ENCODE data around the gene ZNF23.
"Not testable (repeated sequence)": the region's sequence is repeated elsewhere in the genome, so short reads cannot be mapped to it uniquely, and the experiment has no call there.

The ZNF23 gene

GRCh38 chr16:71461686-71462648 lies at the start of gene ZNF23:
TSS of gene ZNF23 (minus strand) at chr16:71462247. CDS start at chr16:71456796, 5,451 bp downstream.
- peak; percentile 24 to 89 (median 80) for DNase-seq

DNA sequence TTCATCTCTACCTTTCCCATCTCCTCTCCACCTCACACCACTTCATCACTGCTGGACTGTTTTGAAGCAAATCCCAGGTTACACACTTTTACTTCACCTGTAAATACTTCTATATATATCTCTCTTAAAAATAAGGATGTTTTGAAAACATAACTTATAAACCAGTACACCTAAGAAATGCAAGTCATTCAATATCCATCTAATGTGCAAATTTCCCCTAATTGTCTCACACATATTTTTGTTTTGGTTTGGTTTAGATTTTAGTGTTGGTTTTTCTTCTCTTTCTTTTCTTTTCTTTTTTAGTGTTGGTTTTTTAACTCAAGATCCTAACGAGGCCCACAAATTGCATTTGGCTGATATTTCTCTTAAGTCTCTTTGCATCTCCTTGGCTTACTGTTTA lies 45.0 kb upstream of the ZNF23 start:
- no peak for DNase-seq

DNA sequence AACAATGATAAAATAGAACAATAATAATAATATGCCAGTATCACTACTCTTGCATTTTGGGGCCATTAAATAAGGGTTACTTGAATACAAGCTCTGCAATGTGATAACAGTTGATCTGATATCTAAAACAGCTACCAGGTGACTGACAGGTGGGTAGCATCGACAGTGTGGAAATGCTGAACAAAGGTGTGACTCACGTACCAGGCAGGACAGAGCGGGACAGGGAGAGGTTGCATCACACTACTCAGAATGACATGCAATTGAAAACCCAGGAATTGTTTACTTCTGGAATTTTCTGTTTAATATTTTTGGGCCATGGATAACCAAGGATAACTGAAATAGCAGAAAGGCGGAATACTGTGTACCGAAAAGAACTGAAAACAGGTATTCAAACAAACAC lies 42.9 kb upstream of the ZNF23 start:
- DNase-seq: no peak

DNA sequence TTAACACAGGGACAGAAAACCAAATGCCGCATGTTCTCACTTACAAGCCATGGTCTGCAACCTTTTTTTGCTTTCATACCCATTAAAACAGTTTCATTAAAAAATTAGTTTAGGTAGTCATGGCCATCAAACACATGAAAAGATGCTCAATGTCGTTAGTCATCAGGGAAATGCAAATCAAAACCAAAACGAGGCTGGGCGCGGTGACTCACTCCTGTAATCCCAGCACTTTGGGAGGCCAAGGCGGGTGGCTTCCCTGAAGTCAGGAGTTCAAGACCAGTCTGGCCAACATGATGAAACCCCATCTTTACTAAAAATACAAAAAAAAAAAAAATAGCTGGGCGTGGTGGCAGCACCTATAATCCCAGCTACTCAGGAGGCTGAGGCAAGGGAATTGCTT lies 42.0 kb upstream of the ZNF23 start:
- DNase-seq: not testable (repeated sequence)

DNA sequence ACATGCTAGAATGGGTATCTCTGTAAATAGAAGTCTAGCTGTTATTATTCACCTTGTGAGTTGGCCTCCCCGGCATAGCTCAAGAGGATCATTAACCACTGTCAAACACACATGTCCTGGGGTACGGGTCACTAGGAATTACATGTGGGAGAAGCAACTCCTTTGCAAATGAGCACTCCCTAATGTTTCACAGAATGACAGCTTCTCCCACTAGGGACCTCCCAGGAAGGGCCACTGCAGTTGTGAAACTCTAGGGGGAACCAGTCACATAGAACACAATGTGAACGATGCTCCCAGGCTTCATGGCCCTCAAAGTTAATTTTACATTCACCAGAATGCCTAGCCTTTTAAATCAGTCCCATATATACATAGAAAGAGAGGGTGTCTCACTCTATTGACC lies 39.5 kb upstream of the ZNF23 start:
- no peak for DNase-seq

DNA sequence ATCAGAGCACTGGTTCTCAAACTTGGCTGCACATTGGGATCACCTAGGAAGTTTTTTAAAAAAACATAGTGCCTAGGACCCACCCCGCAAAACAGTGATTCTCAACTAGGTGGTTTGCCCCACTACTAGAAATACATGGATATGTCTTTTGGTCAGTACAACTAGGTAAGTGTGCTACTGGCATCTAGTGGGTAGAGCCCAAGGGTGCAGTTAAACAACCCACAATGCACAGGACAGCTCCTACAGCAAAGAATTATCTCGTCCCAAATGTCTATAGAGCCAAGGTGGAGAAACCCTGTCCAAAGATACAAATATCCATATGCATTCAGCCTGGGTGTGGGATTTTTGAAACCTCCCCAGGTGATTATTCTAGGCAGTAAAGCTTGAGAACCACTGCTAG lies 38.9 kb upstream of the ZNF23 start:
- no peak for DNase-seq

DNA sequence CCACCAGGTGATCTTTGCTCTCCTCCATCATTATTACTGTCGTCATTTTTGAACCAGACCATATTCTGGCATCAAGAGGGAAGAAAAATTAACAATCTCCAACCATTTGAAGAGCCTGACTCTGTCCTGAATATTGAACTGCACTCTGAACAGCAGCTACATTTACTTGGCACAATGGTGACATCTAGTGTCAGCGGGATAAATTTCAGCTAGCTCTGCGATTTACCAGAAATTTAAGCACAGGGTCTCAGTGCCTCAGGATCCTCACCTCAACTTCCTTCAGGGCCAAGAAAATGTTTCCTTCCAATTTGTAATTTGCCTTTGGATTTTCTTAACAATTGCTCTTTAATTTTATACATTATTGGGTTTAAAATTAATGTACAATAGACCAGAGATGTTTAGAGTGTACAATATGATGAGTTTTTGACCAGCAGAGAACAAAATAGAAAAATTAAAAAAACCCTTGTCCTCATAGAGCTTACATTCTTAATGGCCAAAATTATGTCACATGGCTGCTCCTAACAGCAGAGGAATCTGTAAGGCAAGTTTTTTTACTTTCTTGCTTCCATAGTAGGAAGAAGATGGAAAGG lies 37.8 kb upstream of the ZNF23 start:
- peak in 22 of 58 donors; percentile 0 to 48 (median 6) for DNase-seq

- DNase-seq: no peak
These were observed 36.0 kb upstream of the ZNF23 start for GRCh38 chr16:71498031-71498430.

GRCh38 chr16:71493213-71493612 lies 31.2 kb upstream of the ZNF23 start:
- DNase-seq: no peak

DNA sequence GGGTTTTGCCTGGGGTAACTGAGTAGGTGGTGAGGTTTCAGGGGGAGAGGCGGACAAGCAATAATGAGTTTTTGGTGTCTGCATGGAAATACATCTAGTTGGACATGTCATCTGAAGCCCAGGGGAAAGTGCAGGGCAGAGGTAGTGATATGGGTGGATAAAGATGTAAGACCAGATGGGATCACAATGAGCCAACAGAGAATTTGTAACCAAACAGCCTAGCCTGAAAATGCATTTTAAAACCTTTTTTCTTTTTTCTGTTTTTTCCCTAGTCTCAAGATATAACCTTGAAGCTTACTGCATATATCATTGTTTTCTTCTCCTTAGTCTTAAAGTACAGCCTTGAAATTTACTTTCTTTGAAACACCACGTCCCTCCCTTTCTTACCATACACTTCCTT lies 30.7 kb upstream of the ZNF23 start:
- no peak for DNase-seq

DNA sequence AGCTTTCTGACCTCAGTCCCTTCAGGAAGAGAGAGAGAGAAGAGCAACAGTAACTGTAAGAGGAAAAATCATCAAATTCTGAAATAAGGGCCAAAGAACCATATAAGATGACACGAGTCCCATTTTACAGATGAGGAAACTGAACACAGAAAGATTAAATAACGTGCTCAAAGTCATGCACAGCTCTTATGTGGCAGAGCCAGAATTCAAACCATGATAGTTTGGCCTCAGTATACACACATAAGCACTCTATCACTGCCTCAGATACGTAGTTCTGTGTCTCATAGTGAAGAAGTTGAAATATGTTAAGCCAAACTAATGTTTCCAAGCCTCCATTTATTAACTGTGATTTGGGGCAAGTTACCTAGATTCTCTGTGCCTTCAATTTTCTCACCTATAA lies 29.0 kb upstream of the ZNF23 start:
- DNase-seq: no peak

DNA sequence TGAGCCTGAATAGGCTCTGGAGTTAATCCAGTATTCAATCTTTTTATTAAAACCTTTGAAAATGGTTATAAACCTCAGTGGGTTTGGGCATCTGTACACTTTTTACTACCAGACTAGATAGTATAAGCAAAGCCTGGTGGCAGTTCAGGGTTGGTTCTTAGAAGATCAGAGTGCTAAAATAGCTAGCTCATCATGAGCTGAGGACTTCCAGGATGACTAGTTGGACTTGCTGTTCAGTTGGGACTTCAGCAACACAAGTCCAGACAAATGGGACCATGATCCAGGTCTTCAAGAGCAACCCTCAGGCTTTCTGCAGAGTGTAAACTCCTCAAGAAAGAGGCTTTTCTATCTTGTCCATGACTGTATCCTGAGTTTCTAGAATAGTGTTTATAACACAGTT lies 28.3 kb upstream of the ZNF23 start:
- DNase-seq: no peak

DNA sequence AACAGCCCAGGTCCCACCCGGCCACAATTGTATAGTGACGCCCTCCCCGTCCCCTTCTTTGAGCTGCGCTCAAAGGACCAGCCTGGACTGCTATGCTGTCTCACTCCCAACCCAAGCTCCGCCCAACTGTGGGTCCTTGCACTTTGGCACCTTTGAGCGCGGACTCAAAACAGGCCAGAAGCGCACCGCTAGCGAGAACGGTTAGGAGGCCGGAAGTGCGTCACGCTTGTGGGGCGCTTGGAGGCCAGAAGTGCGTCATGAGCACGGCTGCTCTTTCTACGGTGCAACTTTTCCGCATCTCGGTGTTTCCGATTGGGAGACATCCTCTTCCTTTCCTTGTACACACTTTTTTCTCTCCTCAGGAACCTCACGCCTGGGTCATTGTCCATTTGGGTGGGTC lies 27.1 kb upstream of the ZNF23 start, which contains the start of gene ZNF19:
ZNF19 (minus strand) TSS at position 203 of the 400 bp plus-strand sequence. CDS start 7,210 bp downstream, outside the sequence.
- DNase-seq: no peak

GRCh38 chr16:71484006-71484893 lies 22.2 kb upstream of the ZNF23 start:
- DNase-seq: peak; percentile 47 to 94 (median 84)

DNA sequence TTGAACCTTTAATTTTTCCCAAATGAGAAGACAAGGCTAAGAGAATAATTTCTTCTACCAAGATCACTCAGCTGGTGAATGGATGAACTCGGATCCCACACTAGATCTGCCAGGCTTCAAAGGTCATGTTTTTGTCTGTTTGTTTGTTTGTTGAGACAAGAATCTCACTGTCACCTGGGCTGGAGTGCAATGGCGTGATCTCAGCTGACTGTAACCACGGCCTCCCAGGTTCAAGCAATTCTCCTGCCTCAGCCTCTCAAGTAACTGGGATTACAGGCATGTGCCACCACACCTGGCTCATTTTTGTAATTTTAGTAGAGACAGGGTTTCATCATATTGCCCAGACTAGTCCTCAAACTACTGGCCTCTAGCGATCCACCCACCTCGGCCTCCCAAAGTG lies 20.5 kb upstream of the ZNF23 start:
- no peak for DNase-seq

DNA sequence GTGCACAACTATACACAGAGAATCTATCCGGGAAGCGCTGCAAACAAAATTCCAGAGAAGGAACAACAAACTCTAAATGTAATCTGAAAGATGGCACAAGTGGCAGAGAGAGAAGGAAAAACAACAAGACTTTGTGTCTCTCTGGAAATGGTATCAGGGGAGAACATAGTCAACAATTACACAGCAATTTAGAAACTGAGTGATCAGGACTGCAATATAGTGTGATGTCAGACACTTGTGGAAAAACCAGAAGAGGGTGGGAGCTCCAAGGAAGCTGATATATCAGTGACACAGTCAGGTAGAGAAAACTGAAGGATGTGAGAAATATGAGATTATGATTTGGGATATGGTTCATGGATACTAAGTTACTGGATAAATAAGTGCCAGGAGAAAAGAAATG lies 18.9 kb upstream of the ZNF23 start:
- DNase-seq: no peak

DNA sequence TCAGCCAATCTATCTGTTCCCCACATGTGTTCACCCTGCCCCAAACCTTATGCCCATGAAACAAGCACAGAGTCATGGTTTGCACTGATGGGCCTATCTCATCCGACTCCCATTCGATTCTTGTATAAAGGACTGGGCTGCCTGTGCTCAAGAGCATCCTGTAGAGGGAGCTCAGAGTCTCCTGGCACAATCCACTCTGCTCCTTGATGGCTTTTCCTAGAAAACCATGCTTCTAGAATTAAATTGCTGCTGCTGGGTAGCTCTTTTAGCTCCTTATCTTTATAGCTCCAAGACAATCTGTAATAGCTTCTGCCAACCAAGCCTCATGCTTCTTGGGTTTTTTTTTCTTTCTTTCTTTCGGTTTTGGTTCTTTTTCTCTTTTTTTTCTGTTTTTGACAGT lies 17.4 kb upstream of the ZNF23 start:
- DNase-seq: peak in 13 of 58 donors; percentile 3 to 36 (median 7)

DNA sequence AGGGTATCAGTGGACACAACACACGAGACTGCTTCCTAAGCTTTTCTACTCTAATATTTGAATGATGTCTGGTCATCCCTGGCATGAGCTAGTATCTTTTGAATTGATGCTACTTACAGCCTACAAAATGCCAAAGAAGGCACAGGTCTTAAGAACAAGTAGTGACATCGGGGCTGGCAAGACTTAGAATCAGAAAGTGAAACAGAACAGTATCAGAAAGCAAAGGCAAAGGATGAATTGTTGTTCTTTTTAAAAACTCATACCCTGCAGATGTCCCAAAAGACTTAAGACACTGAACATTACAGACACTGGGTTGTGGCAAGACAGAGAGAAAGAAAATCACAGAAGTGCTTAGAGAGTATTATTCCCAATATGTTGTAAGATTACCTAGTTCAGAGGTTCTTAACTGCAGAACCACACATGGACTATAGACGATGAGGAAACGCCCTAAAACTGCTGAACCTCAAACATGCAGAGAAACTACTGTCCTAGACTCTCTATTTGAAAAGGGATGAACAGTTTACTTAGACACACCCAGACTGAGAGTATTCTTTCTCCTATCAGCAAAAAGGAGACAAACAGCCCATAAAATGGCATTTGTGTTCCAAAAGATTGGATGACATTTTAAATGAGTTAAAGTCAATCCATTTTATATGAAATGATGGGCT lies 14.5 kb upstream of the ZNF23 start:
- no peak for DNase-seq

DNA sequence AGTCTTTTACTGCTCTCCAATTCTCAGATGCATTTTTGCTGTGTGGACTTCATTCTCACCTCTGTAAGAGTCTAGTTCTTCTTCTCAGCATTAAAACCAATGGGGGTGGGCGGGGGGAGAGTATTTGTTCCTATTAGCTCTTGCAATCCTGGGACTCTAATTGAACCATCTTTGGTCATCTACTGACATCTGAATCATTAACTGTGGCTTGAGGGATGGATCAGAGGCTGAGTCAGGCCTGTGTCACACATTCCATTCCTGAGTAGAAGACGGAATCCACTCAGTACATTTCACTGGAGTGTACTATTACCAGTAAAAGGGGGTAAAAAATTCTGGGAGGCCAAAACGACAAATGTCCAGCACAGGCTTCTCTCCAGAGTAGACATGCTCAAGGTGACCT lies 12.8 kb upstream of the ZNF23 start:
- DNase-seq: no peak

- DNase-seq: no peak
These were observed 11.8 kb upstream of the ZNF23 start for GRCh38 chr16:71473891-71474290.

DNA sequence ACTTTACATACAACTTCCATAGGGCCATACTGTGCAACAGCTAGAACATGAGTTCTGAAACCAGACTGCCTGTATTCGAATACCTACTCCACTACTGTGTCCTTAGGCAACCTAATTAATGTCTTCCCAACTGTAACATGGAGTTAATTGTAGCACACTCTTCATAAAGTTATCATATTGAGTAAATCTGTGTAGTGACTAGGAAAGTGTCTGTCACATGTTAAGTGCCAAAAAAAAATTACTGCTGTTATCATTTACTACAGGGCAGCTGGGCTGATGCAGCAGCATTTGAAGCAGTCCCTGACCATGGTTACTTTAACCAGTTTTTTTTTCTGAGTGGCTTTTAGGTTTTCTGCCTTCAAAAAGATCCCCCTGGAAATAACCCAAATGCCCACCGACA lies 10.9 kb upstream of the ZNF23 start:
- DNase-seq: no peak

All from anterior cingulate cortex (tissue), 58 donors.